NCI-H128 (cell line): ENCODE data around the gene GNB3.
"Not testable (repeated sequence)": the region's sequence is repeated elsewhere in the genome, so short reads cannot be mapped to it uniquely, and the experiment has no call there.

Experiments used
- DNase-seq: peaks from one replicate; lab custom pipeline; 2025; ENCODE audit not compliant: unreplicated experiment; lab: John Stamatoyannopoulos, UW

The GNB3 gene

DNA sequence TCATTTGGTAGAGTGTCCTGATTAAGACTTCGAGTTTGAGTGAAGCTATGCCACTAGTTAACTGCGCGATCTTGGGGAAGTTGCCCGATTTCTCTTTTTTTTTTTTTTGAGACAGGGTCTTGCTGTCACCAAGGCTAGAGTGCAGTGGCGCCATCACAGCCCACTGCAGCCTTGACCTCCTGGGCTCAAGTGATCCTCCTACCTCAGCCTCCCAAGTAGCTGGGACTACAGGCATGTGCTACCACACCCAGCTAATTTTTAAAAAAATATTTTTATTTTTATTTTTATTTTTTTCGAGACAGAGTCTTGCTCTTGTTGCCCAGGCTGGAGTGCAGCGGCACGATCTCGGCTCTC is 33.3 kb downstream of the GNB3 start:
- DNase-seq: not testable (repeated sequence)

DNA sequence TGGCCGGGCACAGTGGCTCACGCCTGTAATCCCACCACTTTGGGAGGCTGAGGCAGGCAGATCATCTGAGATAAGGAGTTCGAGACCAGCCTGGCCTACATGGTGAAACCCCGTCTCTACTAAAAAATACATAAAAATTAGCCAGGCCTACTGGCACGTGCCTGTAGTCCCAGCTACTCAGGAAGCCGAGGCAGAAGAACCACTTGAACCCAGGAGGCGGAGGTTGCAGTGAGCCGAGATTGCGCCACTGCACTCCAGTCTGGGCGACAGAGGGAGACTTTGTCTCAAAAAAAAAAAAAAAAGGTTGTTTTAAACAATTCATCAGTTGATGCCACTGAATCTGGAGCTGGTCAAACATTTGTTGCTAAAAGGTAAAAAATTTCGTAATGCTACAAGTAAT is 39.1 kb downstream of the GNB3 start:
- not testable (repeated sequence) for DNase-seq

DNA sequence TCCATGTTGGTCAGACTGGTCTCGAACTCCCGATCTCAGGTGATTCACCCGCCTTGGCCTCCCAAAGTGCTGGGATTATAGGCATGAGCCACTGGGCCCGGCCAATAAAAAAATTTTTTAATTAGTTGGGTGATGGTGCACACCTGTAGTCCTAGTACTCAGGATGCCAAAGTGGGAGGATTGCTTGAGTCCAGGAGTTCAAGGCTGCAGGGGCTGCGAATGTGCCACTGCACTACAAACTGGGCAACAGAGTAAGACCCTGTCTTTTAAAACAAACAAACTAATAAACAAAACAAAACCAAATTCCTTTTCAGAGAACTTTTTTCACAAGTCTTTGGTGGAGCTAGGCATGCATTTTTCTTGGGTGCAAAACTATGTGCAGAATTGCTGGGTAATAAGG is 42.5 kb downstream of the GNB3 start:
- no peak for DNase-seq

DNA sequence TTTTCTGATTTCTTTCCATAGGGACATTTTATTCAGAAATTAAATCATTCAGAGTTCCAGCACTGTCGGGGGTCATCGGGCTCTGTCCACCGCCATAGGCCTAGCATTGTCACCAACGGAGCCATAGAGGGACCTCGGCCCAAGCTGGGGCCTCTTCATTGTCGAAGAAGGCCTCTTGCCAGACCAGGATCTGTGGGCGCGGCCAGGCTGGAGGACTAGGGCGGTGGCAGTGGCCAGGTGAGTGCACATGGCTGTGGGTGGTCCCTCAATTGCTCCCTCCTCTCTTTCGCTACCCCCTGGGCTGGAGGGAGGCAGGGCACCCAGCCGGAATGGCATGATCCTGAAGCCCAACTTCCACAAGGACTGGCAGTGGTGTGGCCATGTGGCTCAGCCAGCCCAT is 43.0 kb downstream of the GNB3 start:
- DNase-seq: no peak

DNA sequence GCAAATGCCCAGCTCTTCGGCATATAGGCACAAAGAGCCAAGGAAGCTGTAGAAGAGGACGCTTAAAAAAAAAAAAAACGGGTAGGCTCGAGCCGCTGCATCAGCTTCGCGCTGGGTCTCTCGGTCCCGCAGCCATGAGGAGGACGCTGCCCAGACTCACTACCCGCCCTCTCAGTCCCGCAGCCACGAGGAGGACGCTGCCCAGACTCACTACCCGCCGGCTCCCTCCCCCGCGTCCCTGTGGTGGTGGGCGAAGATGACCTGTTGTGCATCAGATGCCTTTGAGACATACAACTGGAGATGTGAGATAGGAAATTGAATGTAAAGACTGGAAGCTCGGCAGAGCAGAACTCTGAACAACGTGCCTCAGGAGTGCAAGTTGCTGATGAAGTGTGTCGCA is 43.8 kb downstream of the GNB3 start:
- DNase-seq: no peak

DNA sequence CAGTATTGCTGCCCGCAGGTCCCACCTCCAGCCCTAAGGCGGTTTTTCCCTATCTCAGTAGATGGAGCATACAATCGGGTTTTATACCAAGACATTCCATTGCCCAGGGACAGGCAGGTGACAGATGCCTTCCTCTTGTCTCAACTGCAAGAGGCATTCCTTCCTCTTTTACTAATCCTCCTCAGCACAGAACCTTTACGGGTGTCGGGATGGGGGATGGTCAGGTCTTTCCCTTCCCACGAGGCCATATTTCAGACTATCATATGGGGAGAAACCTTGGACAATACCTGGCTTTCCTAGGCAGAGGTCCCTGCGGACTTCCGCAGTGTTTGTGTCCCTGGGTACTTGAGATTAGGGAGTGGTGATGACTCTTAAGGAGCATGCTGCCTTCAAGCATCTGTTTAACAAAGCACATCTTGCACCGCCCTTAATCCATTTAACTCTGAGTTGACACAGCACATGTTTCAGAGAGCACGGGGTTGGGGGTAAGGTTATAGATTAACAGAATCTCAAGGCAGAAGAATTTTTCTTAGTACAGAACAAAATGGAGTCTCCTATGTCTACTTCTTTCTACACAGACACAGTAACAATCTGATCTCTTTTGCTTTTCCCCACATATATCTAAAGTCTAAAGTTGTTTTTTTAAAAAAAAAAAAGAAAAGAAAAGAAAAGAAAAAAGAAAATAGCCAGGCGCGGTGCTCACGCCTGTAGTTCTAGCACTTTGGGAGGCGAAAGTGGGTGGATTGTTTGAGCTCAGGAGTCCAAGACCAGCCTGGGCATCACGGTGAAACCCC is 45.7 kb downstream of the GNB3 start:
- DNase-seq: not testable (repeated sequence)

DNA sequence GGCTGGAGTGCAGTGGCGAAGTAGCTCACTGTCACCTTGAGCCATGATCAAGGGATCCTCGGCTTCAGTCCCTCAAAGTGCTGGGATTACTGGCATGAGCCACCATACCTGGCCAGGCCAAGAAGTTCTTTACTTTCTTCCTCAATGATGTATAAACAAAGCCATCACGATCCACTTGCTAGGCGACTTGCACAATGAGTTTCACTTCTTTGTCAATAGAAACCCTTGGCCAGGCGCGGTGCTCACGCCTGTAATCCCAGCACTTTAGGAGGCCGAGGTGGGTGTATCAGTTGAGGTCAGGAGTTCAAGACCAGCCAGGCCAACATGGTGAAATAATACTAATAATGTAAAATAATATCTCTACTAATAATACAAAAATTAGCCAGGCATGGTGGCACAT is 46.7 kb downstream of the GNB3 start:
- DNase-seq: no peak

DNA sequence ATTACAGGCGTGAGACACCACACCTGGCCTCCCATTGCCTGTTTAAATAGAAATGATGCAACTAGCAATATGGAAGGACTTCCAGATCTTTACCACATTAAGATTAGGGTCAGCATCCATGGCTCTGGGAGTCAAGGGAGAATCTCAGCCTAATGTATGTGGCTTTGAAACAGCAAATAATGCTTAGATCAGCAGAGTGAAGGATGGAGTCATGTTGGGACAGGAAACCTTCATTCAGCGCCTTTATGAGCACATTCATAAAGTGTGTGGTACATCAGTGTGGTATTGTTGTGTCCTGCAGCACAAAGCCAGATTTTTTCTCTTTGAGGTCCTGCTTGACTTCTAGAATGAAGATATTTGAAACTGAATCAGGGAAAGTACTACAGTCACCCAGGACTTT is 47.6 kb downstream of the GNB3 start:
- DNase-seq: no peak

DNA sequence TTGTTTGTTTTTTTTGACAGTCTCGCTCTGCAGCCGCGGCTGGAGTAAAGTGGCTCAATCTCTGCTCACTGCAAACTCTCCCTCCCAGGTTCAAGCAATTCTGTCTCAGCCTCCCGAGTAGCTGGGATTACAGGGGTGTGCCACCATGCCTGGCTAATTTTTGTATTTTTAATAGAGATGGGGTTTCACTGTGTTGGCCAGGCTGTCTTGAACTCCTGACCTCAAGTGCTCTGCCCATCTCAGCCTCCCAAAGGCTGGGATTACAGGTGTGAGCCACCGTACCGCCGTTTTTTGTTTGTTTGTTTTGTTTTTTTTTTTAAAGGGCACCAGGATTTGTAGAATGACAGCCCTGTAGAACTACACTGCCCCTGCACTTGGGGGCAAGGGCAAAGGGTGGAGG is 48.1 kb downstream of the GNB3 start:
- not testable (repeated sequence) for DNase-seq

DNA sequence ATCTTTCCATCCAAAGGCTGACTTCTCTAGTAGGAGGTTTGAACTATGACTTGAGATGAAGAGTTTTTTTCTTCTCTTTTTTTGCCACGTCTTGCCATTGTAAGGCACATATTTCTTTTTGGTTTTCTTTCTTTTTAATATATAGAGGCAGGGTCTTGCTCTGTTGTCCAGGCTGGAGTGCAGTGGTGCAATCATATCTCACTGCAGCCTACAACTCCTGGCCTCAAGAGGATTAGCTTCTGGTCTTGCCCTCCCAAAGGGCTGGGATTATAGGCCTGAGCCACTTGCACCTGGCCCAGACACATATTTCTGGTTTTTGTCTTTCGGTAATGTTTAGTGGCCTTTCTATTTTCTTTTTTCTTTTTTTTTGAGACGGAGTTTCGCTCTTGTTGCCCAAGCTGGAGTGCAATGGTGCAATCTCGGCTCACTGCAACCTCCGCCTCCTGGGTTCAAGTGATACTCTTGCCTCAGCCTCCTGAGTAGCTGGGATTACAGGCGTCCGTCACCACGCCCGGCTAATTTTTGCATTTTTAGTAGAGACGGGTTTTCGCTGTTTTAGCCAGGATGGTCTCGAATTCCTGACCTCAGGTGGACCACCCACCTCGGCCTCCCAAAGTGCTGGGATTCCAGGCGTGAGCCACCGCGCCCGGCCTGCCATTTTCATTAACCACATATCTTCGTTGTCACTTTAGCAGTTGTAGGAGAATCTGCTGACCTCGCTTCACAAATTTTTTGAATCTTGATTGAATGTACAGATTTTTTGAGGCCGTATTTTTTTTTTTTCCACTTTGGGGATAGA is 49.2 kb downstream of the GNB3 start:
- not testable (repeated sequence) for DNase-seq

DNA sequence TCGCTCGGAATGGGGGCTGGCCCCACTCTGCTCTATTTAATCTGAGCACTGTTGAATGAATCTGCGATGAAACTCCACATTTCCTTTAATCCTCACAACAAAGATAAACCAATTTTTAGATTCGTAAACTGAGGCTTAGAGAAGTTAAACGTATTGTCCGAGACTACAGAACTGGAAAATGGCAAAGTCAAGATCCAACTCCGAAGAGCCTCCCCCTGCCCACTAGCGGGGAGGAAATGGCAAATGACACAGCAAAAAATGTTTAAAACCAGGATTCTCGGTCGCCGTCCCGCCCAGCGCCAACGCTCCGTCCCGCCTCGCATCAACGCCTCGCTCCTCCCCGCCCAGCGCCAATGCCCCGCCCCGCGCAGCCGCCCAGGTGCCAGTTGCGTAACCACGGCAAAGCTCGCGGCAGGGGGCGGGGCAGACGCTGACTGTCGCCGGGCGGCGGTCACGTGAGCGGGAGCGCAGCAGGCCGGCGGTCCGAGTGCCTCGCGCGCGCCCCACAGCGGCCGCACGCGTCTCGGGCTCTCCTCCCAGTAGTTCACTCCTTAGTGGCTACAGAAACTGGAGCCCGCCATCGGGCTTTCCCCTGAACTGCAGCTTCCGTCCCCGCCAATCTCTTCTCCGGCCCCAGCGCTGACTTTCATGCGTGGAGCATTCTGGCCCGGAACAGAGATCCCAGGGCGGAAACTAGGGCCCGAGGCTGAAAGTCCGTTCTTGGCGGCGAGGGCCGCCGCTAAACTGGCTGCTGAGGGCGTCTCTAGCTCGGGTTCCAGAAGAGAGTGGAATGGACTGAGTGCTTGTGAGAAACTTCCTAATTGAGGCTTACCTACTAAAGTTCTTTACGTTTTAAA is 50.3 kb downstream of the GNB3 start:
- DNase-seq: peak; percentile 97

DNA sequence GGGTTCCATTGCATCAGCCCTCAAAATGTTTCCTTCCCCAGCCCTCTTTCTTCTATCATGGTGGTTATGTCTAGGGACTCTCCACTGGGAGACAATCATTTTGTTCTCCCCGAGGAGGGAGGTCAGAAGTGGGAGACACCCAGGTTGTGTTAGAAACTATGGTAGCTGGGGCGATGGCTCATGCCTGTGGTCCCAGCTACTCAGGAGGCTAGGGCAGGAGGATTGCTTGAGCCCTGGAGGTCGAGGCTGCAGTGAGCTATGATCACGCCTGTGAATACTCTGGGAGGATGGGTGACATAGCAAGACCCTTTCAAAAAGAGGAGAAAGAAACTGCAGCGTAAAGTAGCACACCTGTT is 50.9 kb downstream of the GNB3 start:
- no peak for DNase-seq

DNA sequence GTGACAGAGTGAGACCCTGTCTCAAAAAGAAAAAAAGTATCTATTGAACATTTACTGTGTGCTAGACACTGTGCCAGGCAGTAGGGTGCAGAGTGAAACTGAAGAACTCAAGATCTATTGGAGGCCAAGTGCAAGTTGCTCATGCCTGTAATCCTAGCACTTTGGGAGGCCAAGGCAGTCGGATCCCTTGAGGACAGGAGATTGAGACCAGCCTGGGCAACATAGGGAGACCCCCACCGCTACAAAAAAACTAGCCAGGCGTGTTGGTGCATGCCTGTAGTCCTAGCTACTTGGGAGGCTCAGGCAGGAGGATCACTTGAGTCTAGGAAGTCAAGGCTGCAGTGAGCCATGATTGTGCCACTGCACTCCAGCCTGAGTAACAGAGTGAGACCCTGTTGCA is 52.0 kb downstream of the GNB3 start:
- not testable (repeated sequence) for DNase-seq

DNA sequence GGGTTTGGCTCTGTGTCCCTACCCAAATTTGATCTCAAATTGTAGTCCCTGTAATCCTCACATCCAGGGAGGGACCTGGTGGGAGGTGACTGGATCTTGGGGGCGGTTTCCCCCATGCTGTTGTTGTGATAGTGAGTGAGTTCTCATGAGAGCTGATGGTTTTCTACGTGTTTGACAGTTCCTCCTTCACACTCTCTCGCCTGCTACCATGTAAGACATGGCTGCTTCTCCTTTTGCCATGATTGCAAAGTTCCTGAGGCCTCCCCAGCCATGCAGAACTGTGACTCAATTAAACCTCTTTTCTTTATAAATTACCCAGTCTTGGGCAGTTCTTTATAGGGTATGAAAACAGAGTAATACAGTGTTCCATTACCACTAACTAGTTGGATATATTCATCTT is 53.6 kb downstream of the GNB3 start:
- no peak for DNase-seq
